GM19239 (cell line): ENCODE results near the gene VPS13D.

Experiments used
- DNase-seq: peaks from one replicate; pipeline ENCODE4 v3.0.0; 2011; ENCODE audit warnings: low spot score; ENCODE audit not compliant: insufficient read length
- FAIRE-seq: peaks from 2 replicates; lab custom pipeline; 2011; peaks lifted over from hg19 to GRCh38; lab: Jason Lieb, UNC

VPS13D gene

DNA sequence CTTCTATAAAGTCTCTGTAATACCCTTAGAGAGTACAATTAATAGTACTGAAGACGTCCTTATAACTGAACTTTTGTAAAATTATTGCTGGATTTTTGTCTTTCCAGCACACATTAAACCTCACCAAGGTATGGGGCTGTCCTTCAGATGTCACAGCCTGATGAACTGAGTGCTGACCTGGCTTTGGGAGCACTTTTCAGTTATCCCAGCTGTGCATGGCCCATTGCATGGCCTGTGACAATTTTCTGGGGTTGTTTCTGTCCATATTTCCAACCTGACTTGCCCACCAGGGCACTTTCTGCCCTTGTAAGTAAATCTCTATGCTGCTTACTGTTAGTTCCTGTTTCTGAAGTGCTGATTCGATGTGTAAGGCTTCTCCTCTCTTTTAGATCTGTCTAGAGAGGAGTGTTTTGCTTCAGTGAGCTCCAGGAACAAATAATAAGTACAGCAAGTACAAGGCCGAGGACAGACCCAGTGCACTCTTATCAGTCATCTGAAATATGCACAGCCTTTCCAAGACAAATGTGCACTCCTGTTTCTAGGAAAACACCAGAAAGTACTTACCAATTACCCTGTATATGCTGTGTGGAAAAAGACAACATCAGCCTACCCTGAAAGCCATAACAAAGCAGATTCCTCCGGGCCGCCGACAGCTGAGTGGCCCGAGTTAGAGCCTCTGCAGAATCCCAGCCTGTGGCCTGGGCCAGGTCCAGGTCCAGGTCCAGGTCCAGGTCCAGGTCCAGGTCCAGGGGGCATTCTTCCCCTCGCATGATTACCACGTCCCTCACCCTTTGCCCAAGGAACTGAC lies 266.5 kb downstream of the VPS13D start:
- DNase-seq: no peak
- FAIRE-seq: no peak

DNA sequence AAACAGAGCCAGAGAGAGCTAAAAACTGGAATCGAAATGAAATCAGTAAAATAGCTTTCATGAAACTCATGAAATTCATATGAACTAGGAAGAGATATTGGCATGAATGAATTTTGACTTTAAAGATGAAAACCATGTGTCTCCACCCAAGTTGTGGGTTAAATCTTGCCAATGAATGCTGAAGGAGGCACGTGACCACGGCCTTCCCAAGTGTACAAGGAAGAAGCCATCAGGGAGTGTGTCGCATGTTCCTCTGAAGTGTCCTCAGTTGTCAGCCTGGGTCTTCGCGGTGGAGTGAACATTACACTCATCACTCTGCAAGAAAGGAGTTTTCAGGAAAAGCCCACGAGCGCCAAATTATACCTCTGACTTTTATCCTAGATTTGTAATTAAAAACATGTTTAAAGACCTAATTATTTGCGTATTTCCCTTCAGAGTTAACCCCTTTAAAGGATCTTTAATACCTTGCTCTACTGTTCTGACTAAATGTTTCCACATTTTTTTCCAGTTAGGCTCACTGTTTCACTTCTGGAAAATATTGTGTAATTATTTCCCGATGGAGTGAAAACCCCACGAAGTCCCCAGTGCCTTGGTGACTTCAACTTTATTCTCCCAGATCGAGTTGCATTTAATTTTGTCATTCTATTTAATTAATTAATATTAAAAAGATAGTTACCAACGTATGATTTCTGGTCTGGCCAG lies 269.9 kb downstream of the VPS13D start:
- FAIRE-seq (no peak), DNase-seq (no peak)

DNA sequence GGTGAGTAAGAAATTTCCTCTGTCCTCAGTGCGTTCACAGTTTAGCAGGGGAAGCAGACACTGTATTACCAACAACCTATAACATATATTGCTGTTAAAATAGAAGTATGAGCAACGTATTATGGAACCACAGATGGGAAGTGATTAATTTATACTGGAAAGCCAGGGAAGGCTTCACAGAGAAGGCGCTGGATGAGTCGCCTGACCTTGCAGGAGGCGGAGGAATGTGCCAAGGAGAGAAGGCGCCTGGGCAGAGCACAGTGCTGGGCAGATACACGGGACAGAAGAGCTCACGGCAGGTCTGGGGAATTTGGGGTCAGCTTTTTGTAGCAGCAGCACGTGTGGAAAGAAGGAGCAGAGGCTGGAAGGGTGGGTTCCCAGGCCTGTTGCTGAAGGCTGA lies 271.8 kb downstream of the VPS13D start:
- DNase-seq (no peak), FAIRE-seq (no peak)

DNA sequence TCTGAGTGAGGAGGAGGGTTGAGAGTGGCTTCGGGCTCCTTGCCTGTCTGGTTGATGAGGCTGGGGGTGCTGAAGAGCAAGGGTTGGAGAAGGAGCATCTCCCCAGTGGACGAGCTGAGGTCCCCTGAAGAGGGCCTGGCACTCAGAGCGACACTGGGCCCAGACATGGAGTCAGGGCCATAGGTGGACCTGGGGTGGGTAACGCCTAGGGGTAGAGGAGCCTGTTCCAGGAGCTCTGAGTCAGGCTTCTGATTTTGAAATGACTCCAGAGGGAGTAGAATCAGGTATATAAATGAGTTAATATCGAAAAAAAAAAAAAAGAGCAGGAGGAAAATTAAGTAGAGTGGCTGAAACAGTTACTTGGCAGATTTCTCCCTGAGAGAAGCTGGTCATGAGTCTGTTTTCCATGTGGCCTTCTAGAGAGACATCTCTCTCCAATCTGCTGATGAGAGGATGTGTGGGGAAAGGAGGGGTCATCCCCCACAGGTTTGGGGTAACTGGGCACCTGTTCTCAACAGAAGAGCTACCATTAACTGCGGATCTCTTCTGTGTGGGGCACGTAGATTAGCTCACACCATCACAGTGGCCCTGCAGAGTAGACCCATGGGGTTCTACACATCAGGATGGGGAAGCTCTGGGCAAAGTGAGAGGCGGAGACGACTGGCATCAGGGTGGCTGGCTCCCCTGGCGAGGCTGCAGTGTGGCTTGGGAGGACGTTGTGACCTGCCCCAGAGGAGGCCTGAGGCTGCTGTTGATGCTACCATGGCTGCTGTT lies 272.7 kb downstream of the VPS13D start:
- DNase-seq (no peak), FAIRE-seq (no peak)

DNA sequence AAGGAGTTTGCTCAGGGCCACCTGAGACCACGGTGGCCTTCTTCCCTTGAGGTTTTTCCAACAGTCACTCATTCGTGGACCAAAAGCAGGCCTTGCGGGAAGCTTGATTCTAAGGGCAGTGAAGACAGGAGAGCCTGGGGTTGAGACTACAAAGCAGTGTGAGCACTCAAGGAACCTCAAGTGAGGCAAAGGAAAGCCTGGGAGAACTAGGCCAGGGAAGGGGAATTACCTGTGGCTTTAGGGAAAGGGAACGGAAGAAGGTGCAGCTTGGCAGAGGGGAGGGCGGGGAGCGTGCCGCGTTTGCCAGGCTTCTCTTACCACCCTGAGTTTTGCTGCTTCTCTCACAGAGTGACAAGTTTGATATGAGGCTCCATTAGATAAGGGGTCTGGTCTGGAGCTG lies 273.9 kb downstream of the VPS13D start:
- FAIRE-seq: no peak
- DNase-seq: no peak

DNA sequence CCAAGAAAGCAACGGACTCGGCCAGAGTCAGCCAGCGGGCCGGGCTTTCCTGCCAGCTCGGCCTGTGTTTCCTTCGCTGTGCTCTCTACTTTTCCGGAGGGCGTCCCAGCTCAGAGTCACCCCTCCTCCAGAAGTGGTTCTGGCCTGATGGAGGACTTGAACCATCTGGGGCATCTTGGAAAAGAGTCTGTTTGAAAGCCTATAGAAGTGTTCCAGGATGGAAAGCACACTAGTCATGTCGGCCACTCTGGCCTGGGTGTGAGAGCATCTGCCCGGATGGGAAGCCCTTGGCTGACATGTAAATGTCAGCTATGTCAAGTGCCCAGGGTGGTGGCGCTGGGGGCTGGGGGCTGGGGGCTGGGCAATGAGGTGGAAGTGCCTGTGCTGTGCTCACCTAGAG lies 274.8 kb downstream of the VPS13D start:
- FAIRE-seq: no peak
- no peak for DNase-seq

DNA sequence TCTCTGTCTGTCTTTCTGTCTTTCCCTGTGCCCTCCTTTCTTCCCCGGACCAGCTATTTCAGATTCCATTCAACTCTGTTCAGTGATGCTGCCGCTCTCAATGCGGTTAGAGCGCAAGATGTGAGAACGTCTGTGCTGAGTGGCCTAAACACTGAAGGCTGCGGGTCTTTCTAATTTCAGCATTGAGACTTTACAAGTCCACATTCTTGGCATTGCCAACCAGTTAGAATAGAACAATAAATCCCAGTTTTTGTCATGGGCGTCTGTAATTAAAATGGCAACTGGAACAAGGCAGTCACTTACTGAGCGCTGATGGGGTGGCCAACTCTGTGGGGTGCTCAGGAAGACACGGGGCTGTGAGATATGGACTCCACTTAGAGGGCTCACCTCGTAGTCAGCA lies 275.4 kb downstream of the VPS13D start:
- DNase-seq: no peak
- no peak for FAIRE-seq

DNA sequence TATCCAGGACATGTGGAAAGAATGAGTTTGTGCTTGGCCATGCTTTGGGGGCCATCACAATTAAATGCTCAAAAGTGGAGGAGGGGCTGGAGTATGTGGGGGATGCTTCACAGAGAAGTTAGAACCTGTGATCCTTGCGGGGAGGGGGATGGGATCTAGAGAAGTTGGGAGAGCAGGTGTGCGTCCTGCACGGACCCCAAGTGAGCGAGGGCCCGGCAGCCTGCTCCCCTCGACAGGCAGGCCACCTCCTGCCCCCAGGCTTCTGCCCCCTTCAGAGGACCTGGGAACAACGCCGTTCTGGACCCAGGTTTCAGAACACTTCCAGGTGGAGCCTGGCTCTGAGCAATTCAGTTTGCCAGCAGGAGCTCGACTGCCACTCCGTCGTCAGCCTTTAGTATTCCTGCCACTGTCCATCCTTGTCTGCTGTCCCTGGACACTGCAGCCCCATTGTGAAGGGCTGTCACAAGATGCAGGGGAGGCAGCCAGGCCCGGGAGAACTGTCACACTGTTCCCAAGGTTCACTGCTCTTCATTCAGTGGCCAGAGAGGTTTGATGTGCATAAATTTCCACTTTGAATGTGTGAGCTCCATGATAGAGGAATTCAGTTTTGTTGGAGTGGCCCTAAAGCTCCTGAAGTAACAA lies 275.9 kb downstream of the VPS13D start:
- FAIRE-seq (no peak), DNase-seq (no peak)

DNA sequence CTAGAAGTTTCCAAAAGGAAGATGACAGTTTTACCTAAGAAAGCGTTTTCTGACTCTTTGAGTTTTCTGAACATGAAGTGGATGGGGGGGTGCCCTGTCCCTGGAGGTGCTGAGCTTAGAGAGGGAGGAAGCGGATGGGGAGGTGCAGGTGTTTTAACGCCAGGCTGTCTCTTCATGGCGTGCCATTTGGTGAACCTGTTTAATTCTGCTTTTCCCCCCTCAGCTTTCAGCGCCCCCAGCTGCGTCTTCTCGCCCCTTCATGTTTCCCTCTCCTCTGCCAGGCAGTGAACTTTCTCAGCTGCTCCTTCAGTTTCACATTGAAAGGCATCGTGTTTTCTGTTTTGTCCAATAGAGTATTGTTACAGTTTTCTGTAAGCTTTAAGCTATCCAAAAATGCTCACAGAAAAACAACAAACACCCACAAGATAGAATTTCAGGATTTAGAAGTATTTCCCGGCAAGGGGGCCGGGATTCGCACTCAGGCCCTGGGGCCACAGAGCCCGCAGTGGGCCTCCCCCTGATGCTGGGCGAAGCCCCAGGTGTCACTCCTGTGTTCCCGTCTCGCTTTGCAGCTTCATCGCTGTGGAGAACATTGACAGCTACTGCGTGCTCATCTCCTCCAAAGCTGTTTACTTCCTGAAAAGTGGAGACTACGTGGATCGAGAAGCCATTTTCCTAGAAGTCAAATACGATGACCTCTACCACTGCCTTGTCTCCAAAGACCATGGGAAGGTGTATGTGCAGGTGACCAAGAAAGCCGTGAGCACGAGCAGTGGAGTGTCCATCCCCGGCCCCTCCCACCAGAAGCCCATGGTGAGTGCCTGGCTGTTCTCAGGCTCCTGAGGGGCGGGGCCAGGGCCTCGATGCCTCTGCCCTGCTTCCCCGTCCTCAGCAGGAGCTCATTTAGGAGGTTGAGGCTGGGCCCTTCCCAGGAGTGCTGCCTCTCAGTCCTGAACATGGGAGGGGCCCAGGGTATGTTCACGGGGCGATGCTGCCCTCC lies 276.8 kb downstream of the VPS13D start:
- DNase-seq: no peak
- no peak for FAIRE-seq

DNA sequence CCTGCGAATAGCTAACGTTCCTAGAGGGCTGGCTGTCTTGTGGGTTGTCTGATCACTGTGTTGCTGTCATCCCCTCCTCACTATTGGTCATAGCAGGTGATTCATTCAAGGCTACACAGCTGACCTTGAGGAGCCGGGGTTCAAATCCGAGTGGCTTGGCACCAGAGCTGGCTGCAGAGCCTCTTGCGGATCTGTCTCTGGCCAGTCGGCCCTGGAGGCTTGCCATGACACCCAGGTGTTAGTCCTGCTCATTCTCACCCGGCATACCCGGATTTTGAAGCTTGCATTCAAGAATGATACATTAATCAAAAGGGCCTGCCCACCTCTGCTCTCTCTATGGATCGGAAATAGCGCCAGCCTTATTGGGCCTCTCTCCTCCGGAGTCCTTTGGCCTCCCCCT lies 277.8 kb downstream of the VPS13D start:
- no peak for DNase-seq
- FAIRE-seq: no peak

DNA sequence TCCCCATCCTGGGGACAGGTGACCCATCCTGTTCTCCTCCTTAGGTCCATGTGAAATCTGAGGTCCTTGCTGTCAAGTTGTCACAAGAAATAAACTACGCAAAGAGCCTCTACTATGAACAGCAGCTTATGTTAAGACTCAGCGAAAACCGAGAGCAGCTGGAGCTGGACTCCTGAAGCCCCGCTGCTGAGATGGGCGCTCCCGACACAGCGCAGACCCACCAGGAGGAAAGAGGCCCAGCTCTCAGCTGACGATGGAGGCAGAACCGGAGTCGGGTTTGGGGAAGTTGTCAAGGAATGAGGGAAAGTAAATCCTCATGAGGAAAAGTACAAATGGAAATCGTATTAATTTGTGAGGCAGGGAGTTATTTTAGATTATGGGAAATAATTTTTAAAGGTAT lies 279.0 kb downstream of the VPS13D start:
- FAIRE-seq (no peak), DNase-seq (no peak)

DNA sequence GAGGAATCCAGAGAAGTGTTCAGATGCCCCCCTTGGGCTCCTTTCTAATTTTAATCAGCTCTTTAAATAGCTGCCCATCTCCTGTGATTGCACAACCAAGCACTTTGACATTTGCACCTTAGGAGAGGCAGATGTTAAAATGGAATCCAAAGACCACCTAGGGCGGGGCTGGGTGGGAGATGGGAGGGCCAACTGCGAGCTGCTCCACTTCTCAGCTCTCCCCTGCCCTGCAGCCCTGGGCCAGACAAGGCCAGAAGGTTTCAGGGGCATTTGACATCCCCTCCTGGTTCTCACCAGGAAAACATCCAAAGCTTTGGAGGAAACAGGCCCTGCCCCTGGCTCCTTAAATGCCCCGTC lies 281.3 kb downstream of the VPS13D start:
- DNase-seq (no peak), FAIRE-seq (no peak)

DNA sequence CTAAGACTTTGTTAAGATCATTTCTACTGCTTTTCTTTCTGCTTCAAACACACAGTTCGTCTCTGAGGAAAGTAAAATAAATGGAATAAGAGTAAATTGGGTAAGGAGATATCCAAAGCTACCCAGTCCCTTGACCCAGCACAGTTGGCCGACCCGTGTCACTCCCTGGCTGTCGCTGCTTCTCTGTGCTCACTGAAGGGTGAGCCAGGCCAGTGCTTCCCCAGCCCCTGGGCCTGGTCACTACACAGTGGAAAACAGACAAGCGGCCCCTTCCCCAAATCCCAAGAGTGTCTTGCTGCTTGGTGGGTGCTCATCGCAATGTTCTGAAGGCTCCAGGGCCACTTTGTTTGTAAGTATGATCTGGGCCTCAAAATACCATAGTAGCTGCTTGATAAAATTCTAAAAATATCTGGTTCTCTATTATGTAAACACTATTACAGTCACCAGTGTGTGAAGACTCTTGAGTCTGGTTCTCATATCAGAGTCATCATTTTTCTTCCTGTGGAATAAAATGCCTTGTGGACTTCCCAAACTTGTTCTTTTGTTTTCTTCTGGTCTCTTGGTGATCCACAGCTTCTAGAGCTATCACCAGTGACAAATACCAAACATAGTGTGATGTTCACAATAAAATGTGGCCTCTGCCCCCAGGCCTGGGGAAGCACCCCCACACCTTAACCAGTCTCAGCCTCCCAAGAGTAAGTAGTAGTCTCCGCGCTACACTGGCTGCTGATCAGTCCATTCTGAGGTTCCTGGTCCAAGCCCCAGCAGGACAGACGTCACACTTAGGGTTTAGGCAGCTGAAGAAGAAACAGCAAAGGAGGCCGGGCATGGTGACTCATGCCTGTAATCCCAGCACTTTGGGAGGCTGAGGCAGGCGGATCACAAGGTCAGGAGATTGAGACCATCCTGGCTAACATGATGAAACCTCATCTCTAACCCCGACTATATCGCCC lies 282.0 kb downstream of the VPS13D start:
- FAIRE-seq: no peak
- DNase-seq: no peak

DNA sequence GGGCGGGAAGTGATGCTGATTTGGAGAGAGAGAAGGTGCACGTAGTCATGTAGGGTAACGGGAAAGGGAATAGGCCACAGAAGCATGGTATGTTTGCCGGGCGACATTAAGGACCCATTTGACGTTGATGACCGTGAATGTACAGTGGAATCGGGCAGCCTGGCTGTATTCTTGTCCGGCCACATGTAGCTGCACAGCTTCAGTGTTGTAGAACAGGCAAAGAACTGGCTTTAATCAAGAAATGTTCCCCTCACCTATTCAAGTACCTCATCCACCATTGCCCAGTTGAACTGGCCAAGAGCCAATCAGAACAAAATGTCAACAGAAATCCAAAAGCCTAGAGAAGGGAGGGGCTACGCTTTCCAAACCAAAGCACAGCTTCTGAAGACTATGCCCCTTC lies 283.4 kb downstream of the VPS13D start:
- no peak for FAIRE-seq

DNA sequence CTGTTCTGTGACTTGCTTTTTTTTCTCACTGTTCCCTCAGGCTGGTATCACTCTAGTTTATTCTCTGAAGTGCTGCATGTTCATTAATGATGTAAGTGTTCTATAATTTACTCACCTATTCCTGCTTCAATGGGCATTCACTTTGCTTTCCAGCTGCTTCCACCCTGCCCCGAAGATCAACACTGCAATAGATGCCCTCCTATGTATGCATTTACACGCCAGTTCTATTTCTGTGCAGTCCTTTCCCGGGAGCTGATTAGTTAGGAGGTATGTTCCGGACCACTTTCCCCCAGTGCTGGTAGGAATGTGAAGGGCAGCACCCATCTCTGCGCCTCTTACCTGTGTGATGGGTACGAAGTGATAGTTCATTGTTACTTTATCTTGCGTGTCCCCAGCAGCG lies 284.8 kb downstream of the VPS13D start:
- DNase-seq: no peak
- FAIRE-seq: no peak

More for the DNA sequence above, 283.4 kb downstream of the VPS13D start:
- no peak for DNase-seq

DNA sequence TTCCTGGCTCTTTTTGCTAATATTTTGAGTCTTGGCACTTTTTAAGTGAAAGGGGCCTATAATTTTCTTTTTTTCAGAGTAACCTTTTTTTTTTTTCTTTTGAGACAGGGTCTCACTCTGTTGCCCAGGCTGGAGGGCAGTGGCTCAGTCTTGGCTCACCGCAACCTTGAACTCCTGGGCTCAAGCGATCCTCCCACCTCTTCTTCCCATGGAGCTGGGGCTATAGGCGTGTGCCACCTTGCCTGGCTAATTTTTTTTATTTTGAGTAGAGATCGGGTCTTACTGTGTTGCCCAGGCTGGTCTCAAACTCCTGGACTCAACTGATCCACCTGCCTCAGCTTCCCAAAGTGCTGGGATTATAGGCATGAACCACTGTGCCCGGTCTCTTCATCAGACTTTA lies 285.4 kb downstream of the VPS13D start:
- FAIRE-seq (no peak), DNase-seq (no peak)

DNA sequence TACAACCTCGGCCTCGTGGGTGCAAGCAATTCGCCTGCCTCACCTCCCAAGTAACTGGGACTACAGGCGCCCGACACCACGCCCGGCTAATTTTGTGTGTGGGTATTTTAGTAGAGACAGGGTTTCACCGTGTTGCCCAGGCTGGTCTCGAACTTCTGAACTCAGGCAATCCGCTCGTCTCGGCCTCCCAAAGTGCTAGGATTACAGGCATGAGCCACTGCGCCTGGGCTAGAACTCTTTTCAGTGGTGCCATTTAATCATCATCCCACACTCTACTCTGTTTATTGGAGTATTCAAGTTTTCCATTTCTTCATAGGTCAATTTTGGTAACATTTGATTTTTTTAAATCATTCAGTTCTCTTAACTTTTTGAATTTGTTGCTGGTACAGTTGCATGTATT lies 286.9 kb downstream of the VPS13D start:
- FAIRE-seq: no peak
- DNase-seq: no peak

DNA sequence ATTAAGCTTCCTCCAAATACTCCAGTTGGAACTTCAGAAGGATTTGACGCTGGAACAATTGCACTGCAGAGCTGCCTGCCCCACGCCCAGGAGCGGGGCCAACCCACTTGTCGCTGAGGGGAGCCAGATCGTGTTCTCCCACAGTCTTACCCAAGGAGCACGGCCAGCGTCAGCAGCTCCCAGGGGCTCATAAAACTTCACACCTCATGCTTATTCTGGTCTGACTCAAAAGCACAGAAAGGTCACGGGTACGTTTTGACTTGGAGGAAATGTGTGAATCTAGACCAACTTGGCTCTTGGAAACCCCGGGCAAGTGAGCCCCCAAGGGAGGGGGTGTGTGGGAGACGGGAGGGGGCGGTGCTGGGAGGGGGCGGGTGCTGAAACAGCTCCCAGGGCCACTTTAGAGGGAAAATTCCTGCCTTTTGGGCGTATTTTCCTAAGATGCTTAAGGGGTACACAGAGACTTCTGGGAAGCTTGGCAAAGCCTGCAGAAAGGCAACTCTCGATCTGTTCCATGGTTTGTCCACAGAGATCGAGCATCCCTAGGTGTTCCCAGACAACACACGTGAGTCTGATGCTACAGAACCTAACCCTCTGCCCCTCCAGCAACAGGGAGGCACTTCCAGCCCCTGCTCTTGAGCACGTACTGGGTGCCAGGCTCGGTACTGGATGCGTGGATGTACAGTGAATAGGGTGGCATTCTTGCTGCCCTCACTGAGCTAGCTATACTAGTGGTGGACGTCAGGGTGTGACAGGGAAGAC lies 289.3 kb downstream of the VPS13D start:
- no peak for FAIRE-seq
- no peak for DNase-seq
